Gastroesophageal sphincter (tissue), 4 donors: ENCODE results near the gene FRMD5. TPM values are rescaled to one million over a fixed set of nuclear protein-coding genes. Genes with fewer than 3 reads are reported as not detected.

Source experiments
- ATAC-seq: fragments of 150-250 bp; one replicate; pipeline ENCODE4 v1.9.1; 2016; ENCODE audit warnings: mild to moderate bottlenecking, moderate library complexity
- H3K27ac ChIP-seq, 4 donors: fragments of 200-600 bp; sonication (generic) in 3 of 4; 1 replicate in 3 of 4; 2 replicates in 1 of 4; pipeline ENCODE4 v1.5.1; 2016 to 2019
- H3K27me3 ChIP-seq: fragments of 200-600 bp; sonication (generic); one replicate; pipeline ENCODE4 v1.5.1; 2019
- H3K36me3 ChIP-seq, 2 donors: fragments of 200-600 bp; sonication (generic); one replicate each; pipeline ENCODE4 v1.5.1; 2019; ENCODE audit warnings: control low read depth in 1 of 2
- H3K4me1 ChIP-seq, 3 donors: fragments of 200-600 bp; sonication (generic); 1 replicate in 2 of 3; 2 replicates in 1 of 3; pipeline ENCODE4 v1.5.1; 2016 to 2019; ENCODE audit warnings: control low read depth in 2 of 3
- H3K4me3 ChIP-seq, 2 donors: fragments of 200-600 bp; sonication (generic); one replicate each; pipeline ENCODE4 v1.5.1; 2019; ENCODE audit warnings: mild to moderate bottlenecking in 1 of 2, moderate library complexity in 1 of 2
- H3K9me3 ChIP-seq, 3 donors: fragments of 200-600 bp; sonication (generic); one replicate each; pipeline ENCODE4 v1.5.1; 2017 to 2019; ENCODE audit warnings: control low read depth in 2 of 3
- CTCF ChIP-seq, 4 experiments: fragments of 200-600 bp in 2 of 4; fragments of 450-650 bp in 2 of 4; sonication (generic) in 1 of 4; IDR thresholded peaks; one replicate each; pipeline ENCODE4 v1.5.1; 2017 to 2019; ENCODE audit warnings: antibody characterized with exemption in 4 of 4, mild to moderate bottlenecking in 2 of 4, moderate library complexity in 2 of 4
- EP300 ChIP-seq: sonication (generic); formaldehyde crosslinking; IDR thresholded peaks from one replicate; pipeline ENCODE4 v1.6.1; 2017; ENCODE audit warnings: antibody characterized with exemption, mild to moderate bottlenecking
- POLR2A ChIP-seq, 2 donors: fragments of 450-650 bp; IDR thresholded peaks; one replicate each; pipeline ENCODE4 v1.6.1; 2017; ENCODE audit warnings: antibody characterized with exemption in 2 of 2, mild to moderate bottlenecking in 2 of 2, moderate library complexity in 1 of 2
- POLR2AphosphoS5 ChIP-seq: sonication (generic); formaldehyde crosslinking; IDR thresholded peaks from one replicate; pipeline ENCODE4 v1.6.1; 2017; ENCODE audit warnings: antibody characterized with exemption
- WGBS, 2 donors: methylation state at CpG; one replicate each; pipeline ENCODE4 v1.1.5; 2018; ENCODE audit warnings: low coverage in 1 of 2; 5-methylcytosine and 5-hydroxymethylcytosine counted together
- total RNA-seq, 4 donors: library from RNA; depleted of rRNA; stranded (reverse); fragments of >200 nt; gene quantifications; one replicate each; pipeline ENCODE4 v1.1.0, GENCODE V29; 2016

FRMD5 gene
- total RNA-seq, 4 donors from 2014 or later = 0.47 to 1.2 (median 0.90) TPM

DNA sequence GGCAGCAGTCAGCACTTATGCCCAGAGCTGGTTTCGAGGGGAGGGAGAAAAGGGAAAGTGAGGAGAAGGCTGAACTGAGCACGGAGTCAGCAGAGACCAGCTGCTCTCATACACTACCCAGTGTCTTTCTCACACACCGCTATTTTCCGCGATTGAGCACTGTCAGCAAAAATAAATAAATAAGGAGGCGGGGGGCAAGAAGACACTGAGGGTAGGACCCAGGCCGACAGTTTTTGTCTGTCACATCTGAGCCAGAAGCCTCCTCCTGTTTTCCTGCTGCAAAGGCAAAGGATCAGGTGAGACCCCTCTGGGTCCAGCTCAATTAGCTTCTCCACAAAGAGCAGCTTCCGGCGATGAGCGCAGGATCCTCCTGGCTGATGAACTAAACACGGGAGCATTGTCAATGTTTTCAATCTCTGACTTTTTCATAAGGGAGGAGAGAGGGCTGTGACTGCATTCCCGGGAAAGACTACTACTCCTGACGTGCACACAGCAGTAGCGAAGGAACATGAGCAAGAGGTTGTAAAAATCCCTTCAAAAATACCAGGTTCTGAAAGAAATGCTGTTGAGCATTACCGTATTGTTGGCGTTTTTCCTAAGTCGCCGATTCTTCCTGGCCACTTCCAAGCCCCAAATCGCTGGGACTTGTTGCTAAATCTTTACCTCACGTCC, 1.3 kb downstream of the FRMD5 start:
- Histone ChIP-seq H3K4me3 (peak overlapping the region in 1 of 2 donors; percentile 53), H3K36me3 (no peaks in the 10 kb centered on the region), H3K27me3 (peaks cover 80% of the 10 kb centered on the region), H3K9me3 (no peaks in the 10 kb centered on the region), H3K27ac (peak overlapping the region in 2 of 4 donors; percentile 3 to 66), H3K4me1 (peaks cover 0 to 24% (median 12%) of the 10 kb centered on the region in 3 donors)
- TF ChIP-seq POLR2AphosphoS5 (no peak), CTCF (IDR thresholded peaks at IDR 0.05) (no peak), EP300 (no peak), POLR2A (IDR thresholded peaks at IDR 0.05) (no peak)
- WGBS, 2 donors = 7 to 11% methylated on average over 15 to 19 of the region's 20 CpGs
- no peak for ATAC-seq

- H3K4me1 ChIP-seq = peaks cover 0 to 4% (median 0%) of the 10 kb centered on the region in 3 donors
- 69 to 94% methylated on average over 3 to 4 of the region's 4 CpGs for WGBS, 2 donors
- no peak for ATAC-seq
- H3K36me3 ChIP-seq = no peaks in the 10 kb centered on the region
- H3K27me3 ChIP-seq = peaks cover 34% of the 10 kb centered on the region
- H3K9me3 ChIP-seq = no peaks in the 10 kb centered on the region
- peak overlapping the region in 1 of 4 donors; percentile 29 for H3K27ac ChIP-seq
- no peak overlapping the region for H3K4me3 ChIP-seq
- TF ChIP-seq EP300 (no peak), CTCF (IDR thresholded peaks at IDR 0.05) (no peak), POLR2A (IDR thresholded peaks at IDR 0.05) (no peak), POLR2AphosphoS5 (no peak)
Measured at GRCh38 chr15:44188795-44189194, 6.3 kb downstream of the FRMD5 start.

GRCh38 chr15:44186705-44187104, 8.4 kb downstream of the FRMD5 start:
- H3K4me3 ChIP-seq = no peak overlapping the region
- peaks cover 15% of the 10 kb centered on the region for H3K27me3 ChIP-seq
- no peak for ATAC-seq
- TF ChIP-seq CTCF (IDR thresholded peaks at IDR 0.05) (no peak), POLR2A (IDR thresholded peaks at IDR 0.05) (no peak)
- no peaks in the 10 kb centered on the region for H3K9me3 ChIP-seq
- no peaks in the 10 kb centered on the region for H3K4me1 ChIP-seq
- no peak overlapping the region for H3K27ac ChIP-seq
- WGBS, 2 donors = 69 to 81% methylated on average over 4 to 5 of the region's 6 CpGs
- no peaks in the 10 kb centered on the region for H3K36me3 ChIP-seq

DNA sequence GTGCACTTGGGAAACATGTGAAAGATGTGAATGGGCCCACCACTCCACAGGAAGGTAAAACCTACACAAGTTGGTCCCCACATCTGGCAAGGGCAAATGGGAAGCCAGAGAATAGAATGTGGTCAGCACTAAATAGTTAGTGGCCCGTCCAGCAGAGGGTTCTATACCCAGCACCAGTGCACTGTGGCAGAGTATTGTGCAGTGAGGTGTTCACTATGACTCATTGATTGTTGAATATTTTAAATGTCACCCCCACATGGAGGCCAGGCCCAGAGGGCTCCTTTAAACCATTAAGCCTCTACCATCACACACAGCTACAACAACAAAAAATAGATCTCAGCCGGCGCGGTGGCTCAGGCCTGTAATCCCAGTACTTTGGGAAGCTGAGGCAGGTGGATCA, 11.7 kb downstream of the FRMD5 start:
- no peak for ATAC-seq
- no peak for TF ChIP-seq CTCF (IDR thresholded peaks at IDR 0.05)
- no peak for TF ChIP-seq POLR2AphosphoS5
- no peak for TF ChIP-seq EP300
- TF ChIP-seq POLR2A (IDR thresholded peaks at IDR 0.05) = no peak
- Histone ChIP-seq H3K36me3 (no peaks in the 10 kb centered on the region), H3K9me3 (no peaks in the 10 kb centered on the region), H3K27me3 (peaks cover 3% of the 10 kb centered on the region), H3K4me1 (no peaks in the 10 kb centered on the region), H3K27ac (no peak overlapping the region), H3K4me3 (no peak overlapping the region)
- 71% methylated on average over 1 of the region's 4 CpGs; no CpG with 5 or more reads in 1 of the 2 donors for WGBS, 2 donors

DNA sequence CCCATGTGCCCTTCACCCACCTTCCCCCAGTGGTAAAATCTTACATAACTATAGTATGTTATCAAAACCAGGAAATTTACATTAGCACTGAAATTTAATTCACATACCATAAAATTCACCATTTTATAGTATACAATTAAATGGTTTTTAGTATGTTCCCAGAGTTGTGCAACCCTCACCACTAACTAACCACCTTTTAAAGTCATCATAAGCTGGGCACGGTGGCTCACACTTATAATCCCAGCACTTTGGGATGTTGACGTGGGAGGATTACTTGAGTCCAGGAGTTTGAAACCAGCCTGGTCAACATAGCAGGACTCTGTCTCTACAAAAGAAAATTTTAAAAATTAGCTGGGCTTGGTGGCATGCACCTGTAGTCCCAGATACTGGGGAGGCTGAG, 13.7 kb downstream of the FRMD5 start:
- Histone ChIP-seq H3K27ac (no peak overlapping the region), H3K27me3 (peaks cover 3% of the 10 kb centered on the region), H3K36me3 (no peaks in the 10 kb centered on the region), H3K9me3 (no peaks in the 10 kb centered on the region), H3K4me1 (no peaks in the 10 kb centered on the region), H3K4me3 (no peak overlapping the region)
- TF ChIP-seq POLR2A (IDR thresholded peaks at IDR 0.05) (no peak), POLR2AphosphoS5 (no peak), EP300 (no peak), CTCF (IDR thresholded peaks at IDR 0.05) (no peak)
- WGBS, 2 donors = 88 to 92% methylated on average over 2 of the region's 2 CpGs
- ATAC-seq = no peak
